ENCODE measurements around the gene TECTB. TPM values are rescaled to one million over a fixed set of nuclear protein-coding genes. Genes with fewer than 3 reads are reported as not detected.

The TECTB gene
- total RNA-seq, 2 experiments from 2014 or later = not detected

DNA sequence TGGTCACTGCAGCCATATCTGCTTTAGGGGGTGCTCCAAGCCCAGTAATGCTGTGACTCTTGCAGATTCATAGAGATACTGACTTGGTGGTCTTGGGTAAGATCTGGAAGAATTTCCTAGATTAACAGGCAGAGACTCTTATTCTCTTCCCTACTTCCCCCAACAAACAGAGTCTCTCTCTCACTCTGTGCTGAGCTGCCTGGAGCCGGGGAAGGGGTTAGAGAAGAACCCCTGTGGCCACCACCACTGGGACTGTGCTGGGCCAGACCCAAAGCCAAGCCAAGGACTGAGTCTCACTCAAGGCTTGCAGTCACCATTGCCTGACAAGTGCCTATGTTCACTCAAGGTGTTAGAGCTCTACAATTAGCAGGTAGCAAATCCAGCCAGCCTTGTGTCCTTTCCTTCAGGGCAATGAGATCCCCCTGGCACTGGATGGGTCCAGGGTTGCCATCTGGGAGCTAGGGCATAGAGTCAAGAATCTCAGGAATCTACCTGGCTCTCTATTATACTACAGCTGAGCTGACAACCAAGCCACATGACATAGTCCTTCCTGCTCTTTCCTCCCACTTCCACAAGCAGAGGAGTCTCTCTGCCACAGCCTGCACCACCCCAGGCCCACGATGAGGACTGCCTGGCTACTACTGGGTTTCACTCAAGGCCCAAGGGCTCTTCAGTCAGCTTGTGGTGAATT lies 41.4 kb upstream of the TECTB start:
- no peaks in the 10 kb centered on the region for H3K4me1 Mint-ChIP-seq (ENCODE audit: low read depth)
- no peaks in the 10 kb centered on the region for H3K4me1 ChIP-seq (ENCODE audit: insufficient read depth, low read length)
- CTCF ChIA-PET = no interaction called here
- intact Hi-C loops (cut with DNase I, micrococcal nuclease) = no loop called here
- H3K36me3 Mint-ChIP-seq (ENCODE audit: low read depth) = no peaks in the 10 kb centered on the region
- ATAC-seq (ENCODE audit: poor library complexity) = no peak
- DNase-seq = no peak
- POLR2A ChIA-PET = no interaction called here
- no peak overlapping the region for H3K4me3 Mint-ChIP-seq
- H3K27ac ChIP-seq (ENCODE audit: low read depth in 1 of 2, low read length in 2 of 2) = no peak overlapping the region
- H3K9me3 Mint-ChIP-seq = peaks cover 13% of the 10 kb centered on the region
- no peak overlapping the region for H3K4me3 ChIP-seq (ENCODE audit: low read length)
- H3K27me3 Mint-ChIP-seq = peaks cover 16% of the 10 kb centered on the region
- H3K36me3 ChIP-seq (ENCODE audit: insufficient read depth, low read length) = no peaks in the 10 kb centered on the region
- H3K9me3 ChIP-seq (ENCODE audit: control insufficient read depth in 1 of 2, insufficient read depth in 1 of 2, low read length in 2 of 2) = peaks cover 12 to 18% of the 10 kb centered on the region in 2 experiments
- TF ChIP-seq, protein P1, sequence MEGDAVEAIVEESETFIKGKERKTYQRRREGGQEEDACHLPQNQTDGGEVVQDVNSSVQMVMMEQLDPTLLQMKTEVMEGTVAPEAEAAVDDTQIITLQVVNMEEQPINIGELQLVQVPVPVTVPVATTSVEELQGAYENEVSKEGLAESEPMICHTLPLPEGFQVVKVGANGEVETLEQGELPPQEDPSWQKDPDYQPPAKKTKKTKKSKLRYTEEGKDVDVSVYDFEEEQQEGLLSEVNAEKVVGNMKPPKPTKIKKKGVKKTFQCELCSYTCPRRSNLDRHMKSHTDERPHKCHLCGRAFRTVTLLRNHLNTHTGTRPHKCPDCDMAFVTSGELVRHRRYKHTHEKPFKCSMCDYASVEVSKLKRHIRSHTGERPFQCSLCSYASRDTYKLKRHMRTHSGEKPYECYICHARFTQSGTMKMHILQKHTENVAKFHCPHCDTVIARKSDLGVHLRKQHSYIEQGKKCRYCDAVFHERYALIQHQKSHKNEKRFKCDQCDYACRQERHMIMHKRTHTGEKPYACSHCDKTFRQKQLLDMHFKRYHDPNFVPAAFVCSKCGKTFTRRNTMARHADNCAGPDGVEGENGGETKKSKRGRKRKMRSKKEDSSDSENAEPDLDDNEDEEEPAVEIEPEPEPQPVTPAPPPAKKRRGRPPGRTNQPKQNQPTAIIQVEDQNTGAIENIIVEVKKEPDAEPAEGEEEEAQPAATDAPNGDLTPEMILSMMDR (IDR thresholded peaks at IDR 0.05) = no peak
- peaks cover 0 to 3% of the 10 kb centered on the region in 2 experiments for H3K27me3 ChIP-seq (ENCODE audit: control insufficient read depth in 1 of 2, insufficient read depth in 2 of 2, low read length in 2 of 2)
- H3K27ac Mint-ChIP-seq = no peak overlapping the region

GRCh38 chr10:112242769-112243168 lies 40.4 kb upstream of the TECTB start:
- ATAC-seq (ENCODE audit: poor library complexity) (no peak), DNase-seq (no peak)
- peaks cover 16% of the 10 kb centered on the region for H3K27me3 Mint-ChIP-seq
- H3K27me3 ChIP-seq (ENCODE audit: control insufficient read depth in 1 of 2, insufficient read depth in 2 of 2, low read length in 2 of 2) = peaks cover 0 to 3% of the 10 kb centered on the region in 2 experiments
- no peak overlapping the region for H3K27ac Mint-ChIP-seq
- POLR2A ChIA-PET = no interaction called here
- no peak overlapping the region for H3K27ac ChIP-seq (ENCODE audit: low read depth in 1 of 2, low read length in 2 of 2)
- peaks cover 12 to 18% of the 10 kb centered on the region in 2 experiments for H3K9me3 ChIP-seq (ENCODE audit: control insufficient read depth in 1 of 2, insufficient read depth in 1 of 2, low read length in 2 of 2)
- H3K9me3 Mint-ChIP-seq = peaks cover 13% of the 10 kb centered on the region
- CTCF ChIA-PET = no interaction called here
- no peak overlapping the region for H3K4me3 Mint-ChIP-seq
- H3K4me3 ChIP-seq (ENCODE audit: low read length) = no peak overlapping the region
- H3K4me1 Mint-ChIP-seq (ENCODE audit: low read depth) = no peaks in the 10 kb centered on the region
- TF ChIP-seq, protein P1 (IDR thresholded peaks at IDR 0.05) = no peak
- no peaks in the 10 kb centered on the region for H3K4me1 ChIP-seq (ENCODE audit: insufficient read depth, low read length)
- intact Hi-C loops (cut with DNase I, micrococcal nuclease) = no loop called here
- H3K36me3 Mint-ChIP-seq (ENCODE audit: low read depth) = no peaks in the 10 kb centered on the region
- no peaks in the 10 kb centered on the region for H3K36me3 ChIP-seq (ENCODE audit: insufficient read depth, low read length)

GRCh38 chr10:112243713-112244112 lies 39.5 kb upstream of the TECTB start:
- Histone ChIP-seq H3K4me3 (ENCODE audit: low read length) (no peak overlapping the region), H3K27me3 (ENCODE audit: control insufficient read depth in 1 of 2, insufficient read depth in 2 of 2, low read length in 2 of 2) (peaks cover 0 to 3% of the 10 kb centered on the region in 2 experiments), H3K4me1 (ENCODE audit: insufficient read depth, low read length) (no peaks in the 10 kb centered on the region), H3K9me3 (ENCODE audit: control insufficient read depth in 1 of 2, insufficient read depth in 1 of 2, low read length in 2 of 2) (peaks cover 12 to 22% of the 10 kb centered on the region in 2 experiments), H3K27ac (ENCODE audit: low read depth in 1 of 2, low read length in 2 of 2) (no peak overlapping the region), H3K36me3 (ENCODE audit: insufficient read depth, low read length) (no peaks in the 10 kb centered on the region)
- H3K36me3 Mint-ChIP-seq (ENCODE audit: low read depth) = no peaks in the 10 kb centered on the region
- no peak for DNase-seq
- no peak overlapping the region for H3K27ac Mint-ChIP-seq
- H3K9me3 Mint-ChIP-seq = peaks cover 13% of the 10 kb centered on the region
- no peak overlapping the region for H3K4me3 Mint-ChIP-seq
- TF ChIP-seq, protein P1 (IDR thresholded peaks at IDR 0.05) = no peak
- no peak for ATAC-seq (ENCODE audit: poor library complexity)
- H3K27me3 Mint-ChIP-seq = peaks cover 16% of the 10 kb centered on the region
- POLR2A ChIA-PET = no interaction called here
- CTCF ChIA-PET = no interaction called here
- intact Hi-C loops (cut with DNase I, micrococcal nuclease) = no loop called here
- H3K4me1 Mint-ChIP-seq (ENCODE audit: low read depth) = no peaks in the 10 kb centered on the region
